Neural cell (in vitro differentiated cells): ENCODE data around the gene BRINP2. TPM values are rescaled to one million over a fixed set of nuclear protein-coding genes. Genes with fewer than 3 reads are reported as not detected.

Experiments used
- H2AFZ ChIP-seq: fragments of 200-600, 300-800 bp; sonication (generic), shearing (Covaris generic); 2 replicates; pipeline ENCODE4 v1.6.0; 2014; ENCODE audit warnings: low read depth, mild to moderate bottlenecking, antibody characterized with exemption, low read length, moderate library complexity
- H3F3A ChIP-seq: fragments of 200-600 bp; shearing (Covaris generic); 2 replicates; pipeline ENCODE4 v1.6.1; 2016; ENCODE audit warnings: mild to moderate bottlenecking, moderate library complexity, mixed read lengths, antibody characterized with exemption, low read length; ENCODE audit not compliant: insufficient read depth, poor library complexity, severe bottlenecking
- H3K27ac ChIP-seq: fragments of 200-600, 300-800 bp; sonication (generic), shearing (Covaris generic); 2 replicates; pipeline ENCODE4 v1.5.1; 2014; ENCODE audit warnings: mild to moderate bottlenecking, low read length, moderate library complexity
- H3K27me3 ChIP-seq: fragments of 300-800, 200-600 bp; sonication (generic), shearing (Covaris generic); 2 replicates; pipeline ENCODE4 v1.6.0; 2014; ENCODE audit warnings: mild to moderate bottlenecking, low read depth, low read length, moderate library complexity; ENCODE audit not compliant: insufficient read depth
- H3K36me3 ChIP-seq: fragments of 300-800, 200-600 bp; sonication (generic), shearing (Covaris generic); 2 replicates; pipeline ENCODE4 v1.5.1; 2014; ENCODE audit warnings: mild to moderate bottlenecking, antibody characterized with exemption, low read length, moderate library complexity; ENCODE audit not compliant: insufficient read depth
- H3K4me2 ChIP-seq: fragments of 300-800, 200-600 bp; sonication (generic), shearing (Covaris generic); 2 replicates; pipeline ENCODE4 v1.6.0; 2014; ENCODE audit warnings: mild to moderate bottlenecking, low read length
- H3K4me3 ChIP-seq: fragments of 300-800, 200-600 bp; sonication (generic), shearing (Covaris generic); 2 replicates; pipeline ENCODE4 v1.5.1; 2014; ENCODE audit warnings: mild to moderate bottlenecking, low read length, moderate library complexity
- H3K79me2 ChIP-seq: fragments of 200-600 bp; shearing (Covaris generic); replicated peaks from 2 replicates; pipeline ENCODE4 v1.6.0; 2014; ENCODE audit warnings: mild to moderate bottlenecking, low read length, moderate library complexity; ENCODE audit not compliant: insufficient read depth
- H3K9ac ChIP-seq: fragments of 300-800, 200-600 bp; sonication (generic), shearing (Covaris generic); 2 replicates; pipeline ENCODE4 v1.6.1; 2016; ENCODE audit warnings: mild to moderate bottlenecking, low read length, mixed read lengths
- H3K9me2 ChIP-seq: fragments of 200-600 bp; shearing (Covaris generic); 2 replicates; pipeline ENCODE4 v1.6.1; 2016; ENCODE audit warnings: mild to moderate bottlenecking, low read length, mixed read lengths; ENCODE audit not compliant: insufficient read depth
- H3K9me3 ChIP-seq: fragments of 200-600, 300-800 bp; sonication (generic), shearing (Covaris generic); 2 replicates; pipeline ENCODE4 v1.6.1; 2016; ENCODE audit warnings: mild to moderate bottlenecking, mixed run types, low read length, moderate library complexity, mixed read lengths
- H4K20me1 ChIP-seq: fragments of 200-600 bp; shearing (Covaris generic); 2 replicates; pipeline ENCODE4 v1.6.1; 2016; ENCODE audit warnings: mild to moderate bottlenecking, mixed run types; ENCODE audit not compliant: insufficient read depth
- CTCF ChIP-seq: fragments of 450-650 bp; IDR thresholded peaks from 2 replicates; pipeline ENCODE4 v1.5.1; 2014; ENCODE audit warnings: antibody characterized with exemption, mild to moderate bottlenecking, moderate library complexity; ENCODE audit not compliant: poor library complexity, severe bottlenecking
- EP300 ChIP-seq: fragments of 450-650 bp; conservative IDR thresholded peaks from 2 replicates; pipeline ENCODE4 v1.6.1; 2014; ENCODE audit warnings: antibody characterized with exemption, mild to moderate bottlenecking, moderate library complexity; ENCODE audit not compliant: poor library complexity, severe bottlenecking
- MXI1 ChIP-seq: fragments of 450-650 bp; conservative IDR thresholded peaks from 2 replicates; pipeline ENCODE4 v1.6.1; 2014; ENCODE audit warnings: antibody characterized with exemption, mild to moderate bottlenecking; ENCODE audit not compliant: poor library complexity, severe bottlenecking
- POLR2AphosphoS5 ChIP-seq: IDR thresholded peaks from 2 replicates; pipeline ENCODE4 v1.6.1; 2012
- RAD21 ChIP-seq: fragments of 450-650 bp; conservative IDR thresholded peaks from 2 replicates; pipeline ENCODE4 v1.6.1; 2014; ENCODE audit warnings: antibody characterized with exemption, mild to moderate bottlenecking, moderate library complexity
- REST ChIP-seq: IDR thresholded peaks from 2 replicates; pipeline ENCODE4 v1.6.1; 2012; ENCODE audit warnings: borderline replicate concordance
- SMC3 ChIP-seq: fragments of 450-650 bp; conservative IDR thresholded peaks from 2 replicates; pipeline ENCODE4 v1.6.1; 2014; ENCODE audit warnings: antibody characterized with exemption, mild to moderate bottlenecking, moderate library complexity; ENCODE audit not compliant: poor library complexity
- TAF1 ChIP-seq: IDR thresholded peaks from 2 replicates; pipeline ENCODE4 v1.6.1; 2012; ENCODE audit warnings: low read depth
- polyA plus RNA-seq: library from polyadenylated mRNA; depleted of rRNA; stranded (reverse); fragments of >200 nt; gene quantifications from 2 replicates; pipeline ENCODE4 v1.2.3, GENCODE V29; 2014

The BRINP2 gene
- polyA plus RNA-seq, 1 donor from 2014 or later = 12.9 TPM

- Histone ChIP-seq H4K20me1 (no peaks in the 10 kb centered on the region), H3K27ac (no peak overlapping the region), H3K9me2 (no peaks in the 10 kb centered on the region), H3K9me3 (no peaks in the 10 kb centered on the region), H3F3A (no peaks in the 10 kb centered on the region), H3K4me2 (no peak overlapping the region), H2AFZ (no peak overlapping the region), H3K9ac (no peak overlapping the region), H3K4me3 (no peak overlapping the region), H3K79me2 (no peaks in the 10 kb centered on the region), H3K36me3 (no peaks in the 10 kb centered on the region), H3K27me3 (no peaks in the 10 kb centered on the region)
- no peak for TF ChIP-seq CTCF
- no peak for TF ChIP-seq TAF1
- TF ChIP-seq REST = no peak
- no peak for TF ChIP-seq RAD21
These were observed 29.5 kb downstream of the BRINP2 start for GRCh38 chr1:177200290-177200689.

- H3F3A ChIP-seq = no peaks in the 10 kb centered on the region
- no peak overlapping the region for H2AFZ ChIP-seq
- no peaks in the 10 kb centered on the region for H3K79me2 ChIP-seq
- TF ChIP-seq CTCF = no peak
- no peak for TF ChIP-seq MXI1
- peak; percentile 35 for TF ChIP-seq POLR2AphosphoS5
- H3K27ac ChIP-seq = peak overlapping the region; percentile 16
- no peaks in the 10 kb centered on the region for H3K27me3 ChIP-seq
- H3K9me3 ChIP-seq = no peaks in the 10 kb centered on the region
- H4K20me1 ChIP-seq = no peaks in the 10 kb centered on the region
- no peak overlapping the region for H3K9ac ChIP-seq
- H3K9me2 ChIP-seq = no peaks in the 10 kb centered on the region
- no peak overlapping the region for H3K4me2 ChIP-seq
- no peak overlapping the region for H3K4me3 ChIP-seq
- H3K36me3 ChIP-seq = no peaks in the 10 kb centered on the region
These were observed 36.1 kb downstream of the BRINP2 start for GRCh38 chr1:177206831-177207355.

GRCh38 chr1:177208920-177209319 lies 38.2 kb downstream of the BRINP2 start:
- H3K4me2 ChIP-seq = no peak overlapping the region
- no peak overlapping the region for H2AFZ ChIP-seq
- no peaks in the 10 kb centered on the region for H3K36me3 ChIP-seq
- H3K4me3 ChIP-seq = no peak overlapping the region
- H3K27me3 ChIP-seq = no peaks in the 10 kb centered on the region
- no peaks in the 10 kb centered on the region for H3K9me3 ChIP-seq
- no peak overlapping the region for H3K27ac ChIP-seq
- no peaks in the 10 kb centered on the region for H3K79me2 ChIP-seq
- no peaks in the 10 kb centered on the region for H3K9me2 ChIP-seq
- H3K9ac ChIP-seq = no peak overlapping the region
- no peaks in the 10 kb centered on the region for H4K20me1 ChIP-seq
- no peaks in the 10 kb centered on the region for H3F3A ChIP-seq
- TF ChIP-seq SMC3 = no peak
- no peak for TF ChIP-seq RAD21
- TF ChIP-seq POLR2AphosphoS5 = no peak
- TF ChIP-seq EP300 = no peak
- no peak for TF ChIP-seq TAF1
- no peak for TF ChIP-seq MXI1
- TF ChIP-seq CTCF = no peak
- no peak for TF ChIP-seq REST
